Suppressor macrophage (primary cell): ENCODE results near the gene AMOTL1.
"Not testable (repeated sequence)": the region's sequence is repeated elsewhere in the genome, so short reads cannot be mapped to it uniquely, and the experiment has no call there.

Experiments used
- DNase-seq, 4 experiments: peaks; one replicate each; pipeline ENCODE4 v3.0.0-alpha.2; 2020 to 2022

Gene AMOTL1

DNA sequence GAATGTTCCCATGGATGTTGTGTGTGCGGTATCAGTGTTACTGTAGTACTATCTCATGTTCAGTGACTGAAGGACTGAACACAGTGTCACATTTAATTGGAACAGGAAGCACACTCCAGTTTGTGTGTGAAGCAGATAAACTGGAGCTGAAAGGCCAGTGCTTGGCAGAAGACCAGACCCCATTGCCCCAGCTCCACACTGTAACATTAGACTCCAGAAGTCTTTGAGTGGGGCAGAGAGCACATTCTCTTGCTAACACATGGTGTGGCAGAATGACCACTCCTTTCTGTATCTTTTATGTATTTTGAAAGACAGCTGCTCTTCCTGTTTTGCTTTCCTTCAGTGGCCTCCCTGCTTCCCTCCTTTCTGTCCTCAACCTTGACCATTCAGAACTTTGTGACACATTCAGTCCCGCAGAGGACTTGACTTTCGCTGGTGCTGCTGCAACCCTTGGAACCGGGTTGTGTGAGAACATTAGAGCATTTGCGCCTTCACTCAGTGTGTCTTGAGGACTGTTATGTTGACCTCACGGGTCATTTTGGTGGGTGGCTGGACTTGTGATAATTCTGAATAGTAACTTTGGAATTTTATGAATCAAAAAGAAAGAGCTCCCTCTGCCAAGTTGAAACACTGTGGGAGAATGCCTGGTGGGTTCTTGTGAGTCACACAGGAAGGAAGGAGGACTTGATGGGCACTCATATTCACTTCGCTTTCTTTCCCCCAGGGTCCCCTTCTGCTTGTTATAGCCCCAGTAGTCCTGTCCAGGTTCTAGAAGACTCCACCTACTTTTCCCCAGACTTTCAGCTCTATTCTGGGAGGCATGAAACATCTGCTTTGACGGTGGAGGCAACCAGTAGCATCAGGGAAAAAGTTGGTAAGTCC is 26.4 kb downstream of the AMOTL1 start:
- DNase-seq: peak in 1 of 4 experiments; percentile 18

DNA sequence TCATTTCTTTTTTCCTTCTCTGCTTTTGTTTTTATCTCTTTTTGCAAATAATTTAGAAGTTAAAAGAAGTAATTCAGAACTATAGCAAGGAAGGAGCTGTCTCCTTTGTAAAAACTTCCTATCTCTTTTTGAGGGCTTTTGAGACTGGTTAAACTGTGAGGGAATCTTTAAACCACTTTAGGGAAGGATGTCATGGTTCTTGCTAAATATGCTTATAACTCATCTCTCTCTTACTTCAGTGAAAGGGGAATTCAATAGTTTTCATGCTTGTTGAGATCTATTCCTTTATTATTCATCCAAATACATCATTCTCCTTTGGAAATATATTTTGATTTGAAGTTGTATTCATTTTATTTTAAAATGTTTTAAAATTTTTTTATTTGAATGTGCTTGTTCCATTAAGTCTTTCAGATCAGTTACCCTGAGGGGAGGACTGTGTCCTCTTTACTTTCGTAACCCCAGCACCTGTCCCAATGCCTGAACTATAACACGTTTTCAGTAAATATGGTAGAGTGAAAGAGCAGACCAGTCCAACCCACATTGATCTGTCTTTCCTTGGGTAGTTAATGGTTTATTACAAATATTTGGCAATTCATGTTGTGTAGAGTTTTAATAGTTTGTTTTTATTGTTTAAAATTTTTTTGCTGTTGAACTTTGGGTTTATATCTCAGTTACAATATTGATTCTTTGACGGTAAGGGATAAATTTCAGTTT is 27.5 kb downstream of the AMOTL1 start:
- DNase-seq: peak in 2 of 4 experiments; percentile 39 to 46

DNA sequence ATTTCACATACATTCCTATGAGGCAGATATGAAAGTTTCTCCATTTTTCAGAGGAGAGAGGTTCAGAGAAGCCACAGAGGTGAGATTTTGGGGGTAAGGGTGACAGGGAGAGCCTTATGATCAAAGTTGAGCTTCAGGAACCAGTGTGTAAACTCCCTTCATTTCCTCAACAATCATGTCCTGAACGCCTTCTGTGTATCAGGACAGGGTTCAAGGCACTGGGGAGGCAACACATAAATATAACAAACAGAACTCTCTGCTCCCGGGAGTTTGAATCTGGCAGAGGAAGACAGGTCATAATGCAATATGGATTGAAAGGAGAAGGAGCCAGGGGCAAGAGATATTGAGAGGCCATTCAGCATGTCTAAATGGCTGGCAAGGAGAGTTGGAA is 28.0 kb downstream of the AMOTL1 start:
- no peak for DNase-seq

DNA sequence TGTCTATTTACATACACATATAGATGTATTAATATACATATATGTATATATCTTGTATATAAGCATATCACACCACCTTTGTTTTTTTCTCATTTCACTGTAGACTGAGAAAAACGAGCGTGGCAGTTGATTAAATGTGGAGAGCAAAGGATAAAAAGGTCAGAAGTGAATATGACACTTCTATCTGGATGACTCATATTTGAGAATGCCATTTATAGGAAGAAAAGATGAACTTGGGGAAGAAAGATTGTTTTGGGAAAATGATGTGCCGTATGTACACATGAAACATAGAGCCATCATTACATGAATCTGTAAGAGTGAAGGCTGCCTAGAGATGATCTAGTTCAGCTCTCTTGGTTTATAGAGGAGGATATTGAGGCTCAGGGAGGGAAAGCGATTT is 28.7 kb downstream of the AMOTL1 start:
- no peak for DNase-seq

DNA sequence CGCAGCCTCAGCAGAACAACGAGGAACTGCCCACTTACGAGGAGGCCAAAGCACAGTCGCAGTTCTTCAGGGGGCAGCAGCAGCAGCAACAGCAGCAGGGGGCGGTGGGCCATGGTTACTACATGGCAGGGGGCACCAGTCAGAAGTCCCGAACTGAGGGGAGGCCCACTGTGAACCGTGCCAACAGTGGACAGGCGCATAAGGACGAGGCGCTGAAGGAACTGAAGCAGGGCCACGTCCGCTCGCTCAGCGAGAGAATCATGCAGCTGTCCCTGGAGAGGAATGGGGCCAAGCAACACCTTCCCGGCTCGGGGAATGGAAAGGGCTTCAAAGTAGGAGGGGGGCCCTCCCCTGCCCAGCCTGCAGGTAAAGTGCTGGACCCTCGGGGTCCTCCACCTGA is 31.6 kb downstream of the AMOTL1 start:
- no peak for DNase-seq

DNA sequence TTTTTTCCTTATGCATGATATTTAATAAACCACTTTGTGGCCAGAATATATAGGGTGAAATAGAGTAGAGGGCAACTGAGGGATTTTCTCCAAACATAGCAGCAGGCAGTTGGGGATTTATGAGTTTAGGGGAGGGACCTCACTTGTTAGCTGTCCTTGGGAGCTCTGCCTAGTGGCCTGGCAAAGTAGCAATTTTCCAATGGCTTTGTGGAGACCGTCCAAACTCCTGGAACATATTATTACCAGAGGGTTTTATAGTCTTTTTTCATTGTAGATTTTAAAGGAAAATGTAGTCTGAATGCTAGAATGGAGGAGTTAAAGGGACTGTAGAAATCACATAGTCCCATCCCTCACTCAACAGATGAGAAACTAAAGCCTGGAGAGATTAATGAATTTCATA is 32.3 kb downstream of the AMOTL1 start:
- no peak for DNase-seq

DNA sequence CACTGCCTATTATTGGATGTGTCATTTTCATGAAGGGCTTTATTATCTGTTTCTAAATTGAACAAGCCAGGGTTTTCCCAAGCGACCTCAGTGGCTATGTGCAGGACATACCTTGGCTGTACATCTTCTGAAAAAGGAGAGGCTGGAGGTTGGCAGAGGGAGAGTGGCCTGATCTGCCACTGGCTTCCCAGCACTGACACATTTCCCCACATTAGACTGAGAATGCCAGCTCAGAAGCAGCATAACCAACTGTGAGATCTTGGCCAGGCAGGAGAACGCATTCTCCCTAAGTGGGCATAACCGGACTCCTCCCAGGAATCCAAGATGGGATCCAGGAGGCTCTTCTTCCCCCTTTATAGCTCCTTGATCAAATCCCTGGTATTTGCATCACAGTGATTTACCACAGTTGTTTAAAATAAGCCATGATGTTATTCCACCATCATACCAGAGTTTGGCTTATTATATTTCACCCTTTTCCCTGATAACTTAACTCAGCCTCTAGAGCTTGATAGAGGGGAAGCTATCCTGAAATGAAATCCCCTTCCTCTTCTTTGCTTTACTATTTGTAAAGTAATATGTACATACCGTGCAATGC is 33.8 kb downstream of the AMOTL1 start:
- no peak for DNase-seq

DNA sequence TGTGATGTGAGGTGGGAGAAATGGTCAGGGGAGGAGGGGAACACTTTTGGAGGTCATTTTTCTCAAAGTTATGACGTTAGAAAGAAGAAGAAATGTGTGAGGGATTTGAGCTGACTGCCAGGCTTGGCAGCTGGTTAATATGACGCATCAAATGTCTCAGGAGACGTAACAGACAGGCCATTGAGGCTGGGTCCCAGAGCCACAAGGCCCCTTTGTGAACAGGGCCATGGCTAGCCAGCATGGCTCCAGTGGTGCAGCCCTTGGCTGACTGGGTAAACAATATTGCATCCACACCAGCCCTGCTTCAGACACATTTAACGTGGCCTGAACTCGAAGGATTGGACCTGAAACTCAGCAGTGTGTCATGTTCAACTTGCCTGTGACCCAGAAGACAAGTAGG is 34.3 kb downstream of the AMOTL1 start:
- no peak for DNase-seq

DNA sequence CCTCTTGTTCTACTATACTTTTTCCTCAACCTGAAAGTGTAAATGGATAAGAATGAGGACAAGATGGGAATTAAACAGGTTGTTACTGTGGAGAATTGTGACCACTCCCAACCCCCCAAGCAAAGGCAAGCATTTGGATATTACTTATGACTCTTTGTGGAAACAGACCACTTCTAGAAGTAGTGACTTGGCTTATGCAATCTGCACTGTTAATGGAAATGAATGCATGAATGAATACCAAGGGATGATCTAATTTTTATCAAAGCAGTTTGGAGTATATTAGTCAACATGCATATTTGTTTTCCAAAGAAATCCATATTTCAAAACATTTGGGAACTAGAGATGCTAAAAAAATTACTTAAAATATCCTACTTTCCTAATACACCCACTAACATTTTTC is 35.3 kb downstream of the AMOTL1 start:
- DNase-seq: no peak

DNA sequence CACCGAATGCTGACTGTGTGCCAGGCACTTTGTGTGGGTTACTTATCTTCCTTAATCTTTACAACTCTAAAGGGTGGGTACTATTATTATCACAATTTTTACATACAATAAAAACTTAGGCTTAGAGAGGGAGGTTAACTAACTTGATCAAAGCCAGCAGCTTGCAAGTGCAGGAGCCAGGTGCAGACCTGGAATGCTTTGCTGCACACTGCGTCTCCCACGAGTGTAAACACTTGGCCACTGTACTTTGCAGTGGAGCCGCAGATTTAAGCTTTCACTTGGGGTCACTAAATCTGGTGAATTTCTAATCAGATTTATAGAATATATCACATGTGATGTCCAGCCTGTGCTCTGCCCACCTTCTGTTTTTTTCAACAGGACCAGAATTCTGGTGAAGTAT is 36.7 kb downstream of the AMOTL1 start:
- no peak for DNase-seq

DNA sequence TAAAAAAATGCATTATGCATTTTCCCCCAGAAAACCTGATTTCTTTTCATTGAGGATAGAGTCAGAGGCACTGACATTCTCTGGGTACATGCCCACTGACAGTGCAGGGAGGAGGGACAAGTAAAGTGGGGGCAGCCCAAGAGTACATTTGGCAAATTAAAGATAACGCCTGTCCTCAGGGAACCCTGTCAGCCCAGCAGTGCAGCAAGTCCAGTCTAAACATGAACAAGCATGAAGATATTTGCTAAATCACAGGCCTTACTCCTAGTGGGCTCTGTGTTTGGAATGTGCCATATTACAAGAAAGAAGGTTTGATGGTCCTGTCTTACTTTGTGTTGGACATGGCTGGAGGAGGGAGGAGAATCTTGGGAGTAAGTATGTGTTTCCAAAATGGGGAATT is 37.9 kb downstream of the AMOTL1 start:
- DNase-seq: no peak

DNA sequence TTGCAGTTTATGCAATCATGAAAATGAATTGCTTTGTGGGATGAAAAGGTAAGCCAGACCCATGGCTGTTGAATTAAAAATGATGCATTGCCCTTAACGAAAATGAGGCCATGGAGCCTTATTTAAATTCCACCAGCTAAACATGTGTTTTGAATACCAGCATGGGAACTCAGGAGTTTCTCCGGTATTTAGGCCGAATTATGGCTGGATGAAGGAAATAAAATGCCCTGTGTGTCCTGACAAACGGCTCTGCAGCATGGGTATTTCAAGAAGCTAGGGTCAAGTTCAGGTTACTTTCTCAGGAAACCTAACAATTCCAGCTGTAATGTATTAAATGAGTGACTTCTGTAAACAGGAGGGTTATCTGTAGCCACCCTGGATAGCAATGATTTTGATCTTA is 38.3 kb downstream of the AMOTL1 start:
- DNase-seq: no peak

DNA sequence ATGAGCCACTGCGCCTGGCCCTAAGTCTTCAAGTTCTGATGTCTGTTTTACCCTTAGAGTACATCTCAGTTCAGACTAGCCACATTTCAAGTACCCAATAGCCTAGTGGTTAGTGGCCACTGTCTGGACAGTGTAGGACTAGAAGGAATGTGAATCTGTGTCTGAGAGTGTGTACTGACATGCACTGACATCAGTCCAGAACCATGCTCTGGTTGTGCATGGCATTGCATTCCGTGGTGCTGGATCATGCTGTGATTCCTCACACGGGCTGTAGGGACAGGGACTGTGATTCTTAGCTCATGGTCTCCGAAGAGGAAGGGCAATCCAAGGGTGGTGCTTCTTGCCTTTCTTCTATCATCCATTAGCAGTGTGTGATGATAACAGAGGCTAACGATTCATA is 41.1 kb downstream of the AMOTL1 start:
- no peak for DNase-seq

DNA sequence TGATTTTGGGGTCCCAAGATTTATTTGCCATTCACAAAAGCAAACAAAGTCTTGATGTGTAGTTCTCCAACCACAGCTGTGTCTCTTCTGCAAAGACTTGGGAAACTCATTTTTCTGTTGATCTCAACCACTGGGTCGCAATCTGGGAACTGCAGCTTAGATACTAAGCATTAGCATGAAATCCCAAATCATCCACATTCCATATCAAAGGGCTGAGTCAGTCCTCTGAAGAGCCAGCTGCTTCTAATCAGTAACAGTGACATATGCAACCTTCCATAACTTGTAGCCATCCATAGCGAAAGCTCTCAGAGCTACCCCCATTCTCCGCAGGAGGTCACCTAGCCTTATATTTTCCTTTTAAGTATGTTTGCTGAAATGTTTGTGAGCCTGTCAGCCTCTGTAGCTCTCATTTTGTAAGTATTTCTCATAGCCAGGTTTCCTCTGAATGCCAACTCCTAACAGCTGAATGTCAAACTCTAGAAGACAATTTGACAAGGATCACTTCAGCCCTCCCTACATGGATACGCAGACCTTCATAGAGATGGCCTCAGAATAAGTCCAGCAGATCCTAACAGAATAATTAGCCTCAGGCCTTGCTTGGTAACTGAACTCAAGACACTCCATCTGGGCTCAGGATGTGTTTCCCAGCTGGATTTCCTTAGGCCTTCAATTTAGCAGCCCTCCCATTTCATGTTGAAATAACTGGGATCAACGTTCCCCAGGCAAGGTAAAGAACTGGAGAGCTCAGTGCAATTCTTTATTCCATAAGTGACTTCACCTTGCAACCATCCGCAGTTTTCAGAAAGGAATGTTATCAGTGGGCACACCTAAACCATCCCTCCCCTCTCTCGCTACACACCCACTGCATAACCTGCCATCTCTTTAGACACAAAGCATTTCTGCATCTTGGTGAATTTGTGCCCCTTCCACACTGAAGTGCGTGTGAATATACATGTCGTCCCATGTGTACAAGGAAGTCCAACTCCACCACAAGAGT is 44.9 kb downstream of the AMOTL1 start:
- not testable (repeated sequence) for DNase-seq

DNA sequence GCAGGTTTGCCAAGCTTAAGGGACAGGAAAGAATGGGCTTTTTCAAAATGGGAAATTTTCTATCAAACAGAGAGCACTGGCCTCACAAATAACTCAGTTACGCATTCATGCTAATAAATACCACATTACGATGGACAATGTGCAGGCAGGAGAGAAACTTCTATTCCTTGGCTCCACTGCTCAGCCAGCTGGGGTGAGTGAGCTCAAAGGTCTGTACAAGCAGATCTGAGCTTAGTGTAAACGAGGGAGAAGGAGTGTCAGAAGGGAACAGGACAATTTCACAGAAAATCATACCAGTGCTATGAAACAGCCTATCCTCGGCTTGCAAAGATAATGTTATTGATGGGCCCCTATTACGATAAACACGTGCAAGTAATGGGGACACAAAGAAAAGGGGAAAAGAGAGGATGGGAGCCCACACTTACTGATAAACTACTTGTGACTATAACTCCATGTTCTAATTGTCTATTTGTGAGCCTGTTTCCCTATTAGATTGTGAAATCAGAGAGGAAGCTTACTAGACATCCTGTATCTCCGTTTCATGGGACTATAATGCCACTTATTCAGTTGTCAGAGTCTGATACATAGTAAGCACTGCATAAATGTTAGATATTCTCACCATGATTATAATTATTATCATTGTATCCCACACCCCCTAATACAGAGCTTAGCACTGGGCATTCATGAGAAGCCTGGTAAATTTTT is 46.3 kb downstream of the AMOTL1 start:
- DNase-seq: peak in 1 of 4 experiments; percentile 26

DNA sequence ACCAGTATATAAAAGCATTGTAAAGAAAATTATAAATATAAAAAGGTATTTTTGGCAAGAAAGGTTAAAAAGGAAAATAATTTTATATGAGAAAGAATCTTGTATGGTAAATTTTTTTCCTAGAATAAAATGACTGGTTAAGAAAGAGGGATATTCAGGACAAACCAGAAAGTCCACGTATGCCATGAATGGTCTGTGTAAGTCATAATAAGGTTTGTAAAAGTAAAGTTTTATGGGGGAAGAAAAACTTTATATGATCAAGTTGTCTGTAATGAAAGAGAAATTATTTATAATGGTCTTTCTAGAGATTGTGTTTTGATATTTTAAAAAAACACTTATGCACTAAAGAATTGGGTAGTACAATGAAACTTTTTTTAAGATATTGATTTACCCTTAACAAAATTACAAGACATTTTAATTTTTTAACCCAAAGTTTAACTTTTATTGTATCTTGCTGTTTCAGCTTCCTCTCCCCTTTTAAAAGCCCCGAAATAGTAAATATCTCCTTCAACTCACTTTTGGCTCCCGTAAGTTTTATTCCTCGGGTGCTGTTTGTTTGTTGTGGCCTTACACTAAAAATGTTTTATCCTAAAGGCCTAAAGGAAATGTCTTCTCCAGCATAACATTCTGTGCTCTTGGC is 47.7 kb downstream of the AMOTL1 start:
- no peak for DNase-seq

DNA sequence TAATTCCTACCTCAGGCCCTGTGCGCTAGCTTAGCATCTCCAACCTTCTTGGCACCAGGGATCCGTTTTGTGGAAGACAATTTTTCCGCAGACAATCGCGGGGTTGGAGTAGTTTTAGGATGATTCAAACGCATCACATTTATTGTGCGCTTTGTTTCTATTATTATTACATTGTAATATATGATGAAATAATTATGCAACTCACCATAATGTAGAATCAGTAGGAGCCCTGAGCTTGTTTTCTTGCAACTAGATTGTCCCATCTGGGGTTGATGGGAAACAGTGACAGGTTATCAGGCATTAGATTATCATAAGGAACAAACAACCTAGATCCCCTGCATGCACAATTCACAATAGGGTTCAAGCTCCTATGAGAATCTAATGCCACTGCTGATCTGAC is 52.3 kb downstream of the AMOTL1 start:
- DNase-seq: no peak

DNA sequence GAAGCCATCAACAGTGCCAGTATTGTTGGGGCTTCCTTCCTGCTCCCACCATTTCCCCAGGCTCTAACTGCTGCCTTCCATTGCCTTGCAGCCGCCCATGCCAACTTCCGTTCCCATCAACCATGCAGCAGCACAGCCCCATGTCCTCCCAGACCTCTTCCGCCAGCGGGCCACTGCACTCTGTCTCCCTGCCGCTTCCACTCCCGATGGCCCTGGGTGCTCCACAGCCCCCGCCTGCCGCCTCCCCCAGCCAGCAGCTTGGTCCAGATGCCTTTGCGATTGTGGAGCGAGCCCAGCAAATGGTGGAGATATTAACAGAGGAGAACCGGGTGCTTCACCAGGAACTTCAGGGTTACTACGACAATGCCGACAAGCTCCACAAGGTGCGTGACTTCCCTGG is 53.3 kb downstream of the AMOTL1 start:
- DNase-seq: no peak

DNA sequence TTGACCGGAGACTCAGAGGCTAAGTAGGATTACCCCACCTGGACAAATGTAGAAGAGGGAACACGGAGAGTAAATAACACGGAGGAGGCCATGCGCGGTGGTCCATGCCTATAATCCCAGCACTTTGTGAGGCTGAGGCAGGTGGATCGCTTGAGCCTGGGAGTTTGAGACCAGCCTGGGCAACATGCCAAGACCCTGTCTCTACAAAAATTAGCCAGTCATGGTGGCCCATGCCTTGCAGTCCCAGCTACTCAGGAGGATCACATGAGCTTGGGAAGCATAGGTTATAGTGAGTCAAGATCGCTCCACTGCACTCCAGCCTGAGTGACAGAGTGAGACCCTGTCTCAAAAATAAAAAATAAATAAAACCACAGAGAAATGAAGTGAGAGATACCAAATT is 53.9 kb downstream of the AMOTL1 start:
- DNase-seq: no peak

DNA sequence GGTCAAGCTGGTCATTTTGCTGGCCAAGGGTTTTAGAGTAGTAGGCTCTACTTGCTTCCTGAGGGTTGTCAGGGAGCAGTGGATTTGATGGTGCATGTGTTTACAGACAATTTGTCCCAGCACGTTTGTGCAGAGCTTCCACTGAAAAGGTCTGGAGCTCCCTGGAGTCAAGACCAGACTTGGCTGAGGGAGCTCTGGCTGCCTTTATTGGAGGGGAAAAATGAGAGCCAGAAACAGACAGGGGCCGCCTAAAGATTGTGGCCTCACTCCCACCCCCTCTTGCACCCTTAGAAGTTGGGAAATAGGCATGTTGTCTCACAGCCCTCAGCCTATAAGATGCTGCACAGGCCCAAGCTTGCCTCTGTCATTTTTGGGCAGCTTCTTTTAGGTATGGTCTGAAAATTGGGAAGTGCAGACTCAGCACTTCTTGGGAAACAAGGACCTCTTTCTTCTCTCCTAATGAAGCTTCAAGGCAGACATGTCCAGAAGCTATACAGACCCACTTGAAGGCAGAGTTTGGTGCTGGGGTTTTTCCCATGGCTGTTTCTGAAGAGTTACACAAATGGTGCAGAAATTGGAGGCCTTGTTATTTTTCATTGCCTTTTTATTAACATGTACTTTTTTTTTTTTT is 55.1 kb downstream of the AMOTL1 start:
- no peak for DNase-seq

DNA sequence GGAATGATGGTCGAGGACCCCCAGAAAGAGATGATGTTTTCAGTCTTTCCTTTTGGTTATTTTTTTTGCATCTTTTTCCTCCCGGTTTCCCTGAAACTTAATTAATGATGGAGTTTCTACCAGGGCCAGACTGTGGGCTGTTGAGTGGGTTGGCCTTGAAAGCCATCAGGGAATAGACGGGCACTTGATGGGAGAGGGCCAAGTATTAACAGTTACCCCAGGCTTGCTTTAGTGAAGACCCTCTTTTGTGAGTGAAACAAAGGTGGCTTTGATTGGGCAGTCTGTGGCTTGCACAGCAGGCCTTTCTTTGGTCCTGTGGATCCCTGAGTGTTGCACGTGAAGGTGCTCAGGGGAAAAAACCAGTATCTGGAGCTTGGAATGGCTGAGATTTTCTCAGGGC is 56.9 kb downstream of the AMOTL1 start:
- DNase-seq: no peak
